ENCODE results near the gene NKX6-2.

Gene NKX6-2

DNA sequence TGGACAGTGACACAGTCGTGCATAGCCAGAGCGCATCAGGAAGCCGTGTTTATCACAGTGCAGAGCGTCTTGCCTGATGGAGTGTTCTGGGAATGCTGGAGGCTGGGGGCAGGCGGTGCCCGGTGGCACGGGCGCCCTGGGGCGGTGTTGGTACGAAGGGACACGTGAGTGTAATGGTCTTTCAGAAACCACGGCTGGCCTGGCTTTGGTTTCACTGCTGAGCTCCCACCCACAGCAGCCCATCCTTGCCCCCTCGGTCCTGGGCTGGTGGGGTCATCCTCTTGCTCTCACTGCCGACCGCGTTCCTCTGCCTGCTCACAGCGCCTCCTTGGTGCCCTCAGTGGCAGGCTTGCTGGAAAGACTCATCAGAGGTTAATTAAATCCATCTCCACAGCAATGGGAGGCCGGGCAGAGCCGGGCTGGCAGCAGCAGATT lies 50.6 kb downstream of the NKX6-2 start:
- Histone ChIP-seq H3K36me3 (no peaks in the 10 kb centered on the region; the same call in 1 of the 2 replicates), H4K20me1 (peaks cover 67% of the 10 kb centered on the region), H3K9me3 (no peaks in the 10 kb centered on the region), H3K27me3 (no peaks in the 10 kb centered on the region), H3K4me2 (peak overlapping the region; percentile 91), H3K4me3 (peak overlapping the region; percentile 31; the same call in 1 of the 2 replicates), H3K27ac (peak overlapping the region; percentile 76), H3K4me1 (peaks cover 100% of the 10 kb centered on the region), H3K9ac (peak overlapping the region; percentile 26; the same call in 1 of the 2 replicates)
- no peak for TF ChIP-seq Cebpa-rat (IDR thresholded peaks at IDR 0.05)

DNA sequence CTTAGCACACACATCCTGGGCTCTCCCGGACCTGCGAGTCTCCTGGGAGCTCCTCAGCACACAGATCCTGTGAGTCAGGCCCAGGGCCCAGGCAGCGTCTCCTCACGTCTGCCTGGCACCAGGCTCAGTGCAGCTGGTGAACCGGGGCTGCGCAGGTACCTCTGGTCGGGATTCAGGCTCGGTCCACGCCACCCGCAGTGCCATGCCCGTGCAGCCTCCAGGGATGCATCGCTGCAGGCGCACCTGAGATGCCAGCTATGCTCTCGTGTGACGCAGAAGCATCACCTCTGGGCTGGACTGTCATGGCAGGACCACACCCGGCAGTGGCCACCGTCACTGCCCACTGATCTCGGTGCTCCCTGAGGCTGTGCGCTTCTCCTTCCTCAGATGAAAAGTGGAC lies 52.0 kb downstream of the NKX6-2 start:
- H3K9ac ChIP-seq, result no peak overlapping the region
- H3K4me3 ChIP-seq, result no peak overlapping the region
- no peaks in the 10 kb centered on the region for H3K9me3 ChIP-seq
- H4K20me1 ChIP-seq, result peaks cover 77% of the 10 kb centered on the region
- no peak overlapping the region for H3K27ac ChIP-seq
- H3K27me3 ChIP-seq, result no peaks in the 10 kb centered on the region
- TF ChIP-seq Cebpa-rat (IDR thresholded peaks at IDR 0.05), result no peak
- H3K36me3 ChIP-seq, result no peaks in the 10 kb centered on the region; the same call in 1 of the 2 replicates
- H3K4me2 ChIP-seq, result peak overlapping the region; percentile 91
- H3K4me1 ChIP-seq, result peaks cover 100% of the 10 kb centered on the region
